SK-MEL-5 (cell line): ENCODE data around the gene LAPTM4A. TPM values are rescaled to one million over a fixed set of nuclear protein-coding genes. Genes with fewer than 3 reads are reported as not detected.
A peak's percentile ranks its signal among the peaks of the same experiment; 100 is the strongest.
"Not testable (repeated sequence)": the region's sequence is repeated elsewhere in the genome, so short reads cannot be mapped to it uniquely, and the experiment has no call there.

Experiments
- DNase-seq: peaks from one replicate; pipeline ENCODE4 v3.0.0-alpha.2; 2016; ENCODE audit warnings: low read depth, low spot score
- in situ Hi-C: cut with HindIII; loops from 2 replicates; pipeline ENCODE4 v1.10.0; 2016; ENCODE audit warnings: low sequenced_read_pairs, high pct_unique_total_duplicates, low pct_unique_long_range_greater_than_20kb
- total RNA-seq: library from RNA; depleted of rRNA; stranded (reverse); fragments of >200 nt; shearing (Covaris generic); gene quantifications from 2 replicates; pipeline ENCODE4 v1.2.3, GENCODE V29; 2014

Gene LAPTM4A
- total RNA-seq, 1 experiment from 2014 or later = 105 TPM

GRCh38 chr2:20062615-20063545, 11.5 kb upstream of the LAPTM4A start:
- in situ Hi-C loops = no loop called here
- DNase-seq = no peak

GRCh38 chr2:20061940-20062339, 10.5 kb upstream of the LAPTM4A start:
- no peak for DNase-seq
- in situ Hi-C loops = no loop called here

GRCh38 chr2:20061476-20061875, 10.0 kb upstream of the LAPTM4A start:
- in situ Hi-C loops = no loop called here
- no peak for DNase-seq

- in situ Hi-C loops = no loop called here
- no peak for DNase-seq
Observed at GRCh38 chr2:20060106-20060505, 8.7 kb upstream of the LAPTM4A start.

- no peak for DNase-seq
- in situ Hi-C loops = no loop called here
Observed at GRCh38 chr2:20057268-20057667, 5.8 kb upstream of the LAPTM4A start.

- in situ Hi-C loops = no loop called here
- DNase-seq = no peak
Observed at GRCh38 chr2:20054931-20055330, 3.5 kb upstream of the LAPTM4A start.

- no peak for DNase-seq
- in situ Hi-C loops = no loop called here
Observed at GRCh38 chr2:20054119-20054518, 2.7 kb upstream of the LAPTM4A start.

- in situ Hi-C loops = no loop called here
- peak; percentile 73 for DNase-seq
Observed at GRCh38 chr2:20052861-20053281, 1.4 kb upstream of the LAPTM4A start.

GRCh38 chr2:20052229-20052851, 912 bp upstream of the LAPTM4A start:
- no peak for DNase-seq
- in situ Hi-C loops = no loop called here

GRCh38 chr2:20050646-20051531, 539 bp downstream of the LAPTM4A start:
- in situ Hi-C loops = no loop called here
- DNase-seq = peak; percentile 66

GRCh38 chr2:20050104-20050645, 1.3 kb downstream of the LAPTM4A start:
- in situ Hi-C loops = no loop called here
- peak; percentile 29 for DNase-seq

GRCh38 chr2:20049637-20050036, 1.8 kb downstream of the LAPTM4A start:
- no peak for DNase-seq
- in situ Hi-C loops = no loop called here

GRCh38 chr2:20048488-20049448, 2.7 kb downstream of the LAPTM4A start:
- no peak for DNase-seq
- in situ Hi-C loops = no loop called here

GRCh38 chr2:20045712-20046292, 5.6 kb downstream of the LAPTM4A start:
- DNase-seq, in situ Hi-C loops: not testable (repeated sequence)

GRCh38 chr2:20044778-20045177, 6.7 kb downstream of the LAPTM4A start:
- in situ Hi-C loops = no loop called here
- DNase-seq = no peak

- DNase-seq = no peak
- in situ Hi-C loops = no loop called here
Observed at GRCh38 chr2:20042531-20042930, 8.9 kb downstream of the LAPTM4A start.
